PC-9 (cell line): ENCODE results near the gene C3orf52. TPM values are rescaled to one million over a fixed set of nuclear protein-coding genes. Genes with fewer than 3 reads are reported as not detected.

Source experiments
- BruUV-seq: library from RNA; stranded (reverse); fragments of 400-500 nt; replicated peaks from 2 replicates; lab custom pipeline; 2021; lab: Mats Ljungman, UMichigan
- CTCF ChIA-PET: fragments of 300-600 bp; sonication (Branson Sonifier 250); formaldehyde crosslinking; loops from one replicate; lab custom pipeline; 2022; ENCODE audit warnings: antibody characterized with exemption; lab: Charles Lee
- POLR2A ChIA-PET: fragments of 300-600 bp; sonication (Branson Sonifier 250); formaldehyde crosslinking; loops from one replicate; lab custom pipeline; 2022; ENCODE audit warnings: antibody characterized with exemption; ENCODE audit not compliant: unreplicated experiment; lab: Charles Lee
- DNase-seq, 2 experiments: peaks; one replicate each; pipeline versions ENCODE4 v3.0.0 to v3.0.0-alpha.2; 2015 to 2022; ENCODE audit warnings: mixed read lengths in 1 of 2
- H2AFZ ChIP-seq: fragments of 200-600 bp; sonication (generic); 2 replicates; pipeline ENCODE4 v1.8.1; 2017; ENCODE audit warnings: antibody characterized with exemption
- H3F3A ChIP-seq: fragments of 200-600 bp; sonication (generic); 2 replicates; pipeline ENCODE4 v1.8.1; 2017; ENCODE audit warnings: antibody characterized with exemption, mild to moderate bottlenecking, low read depth; ENCODE audit not compliant: insufficient read depth
- H3K27ac ChIP-seq: fragments of 200-600 bp; sonication (generic); 2 replicates; pipeline ENCODE4 v1.6.1; 2016; ENCODE audit warnings: mixed run types
- H3K27me3 ChIP-seq: fragments of 200-600 bp; sonication (generic); 2 replicates; pipeline ENCODE4 v1.6.1; 2016; ENCODE audit warnings: low read depth, mixed run types; ENCODE audit not compliant: insufficient read depth
- H3K36me3 ChIP-seq: fragments of 200-600 bp; sonication (generic); 2 replicates; pipeline ENCODE4 v1.6.1; 2016; ENCODE audit warnings: low read depth, mixed run types
- H3K4me1 ChIP-seq: fragments of 200-600 bp; sonication (generic); replicated peaks from 2 replicates; pipeline ENCODE4 v1.6.1; 2016; ENCODE audit warnings: mixed run types; ENCODE audit not compliant: insufficient read depth
- H3K4me2 ChIP-seq: fragments of 200-600 bp; sonication (generic); 2 replicates; pipeline ENCODE4 v1.6.1; 2017; ENCODE audit warnings: mixed run types
- H3K4me3 ChIP-seq: fragments of 200-600 bp; sonication (generic); 2 replicates; pipeline ENCODE4 v1.6.1; 2016; ENCODE audit warnings: mixed run types
- H3K79me2 ChIP-seq: fragments of 200-600 bp; sonication (generic); 2 replicates; pipeline ENCODE4 v1.6.1; 2017; ENCODE audit warnings: low read depth, mixed run types
- H3K9me2 ChIP-seq: fragments of 200-600 bp; sonication (generic); 2 replicates; pipeline ENCODE4 v1.8.1; 2017; ENCODE audit warnings: mild to moderate bottlenecking; ENCODE audit not compliant: insufficient read depth
- H3K9me3 ChIP-seq: fragments of 200-600 bp; sonication (generic); 2 replicates; pipeline ENCODE4 v1.8.1; 2016; ENCODE audit warnings: low read depth; ENCODE audit not compliant: insufficient read depth
- H4K20me1 ChIP-seq: fragments of 200-600 bp; sonication (generic); 2 replicates; pipeline ENCODE4 v1.8.1; 2017; ENCODE audit not compliant: insufficient read depth
- CTCF ChIP-seq: fragments of 200-600 bp; sonication (generic); conservative IDR thresholded peaks from 2 replicates; pipeline ENCODE4 v1.6.1; 2017; ENCODE audit warnings: mixed run types, antibody characterized with exemption, mild to moderate bottlenecking, moderate library complexity
- EZH2 ChIP-seq: fragments of 200-600 bp; sonication (generic); IDR thresholded peaks from 2 replicates; pipeline ENCODE4 v1.8.0; 2017; ENCODE audit warnings: antibody characterized with exemption, low read depth
- intact Hi-C: fragments of 100-400 bp; cut with micrococcal nuclease; formaldehyde crosslinking; loops from one replicate; pipeline ENCODE4 v1.10.0; 2022; ENCODE audit not compliant: unreplicated experiment
- total RNA-seq: library from RNA; stranded (reverse); gene quantifications from 2 replicates; pipeline ENCODE4 v1.2.3, GENCODE V29; 2021

The C3orf52 gene
- total RNA-seq, 1 experiment from 2014 or later = 7.5 TPM

- Histone ChIP-seq H3K27ac (peak overlapping the region; percentile 81), H3K36me3 (no peaks in the 10 kb centered on the region), H3K27me3 (no peaks in the 10 kb centered on the region), H3K79me2 (peaks cover 17% of the 10 kb centered on the region), H4K20me1 (no peaks in the 10 kb centered on the region), H3K9me3 (no peaks in the 10 kb centered on the region), H3K4me3 (peak overlapping the region; percentile 80), H3K9me2 (no peaks in the 10 kb centered on the region), H3K4me1 (peaks cover 50% of the 10 kb centered on the region), H3F3A (peaks cover 20% of the 10 kb centered on the region), H2AFZ (peak overlapping the region; percentile 88), H3K4me2 (peak overlapping the region; percentile 93)
- ChIA-PET POLR2A (no interaction called here), CTCF (interaction anchor here (1.4 kb wide), 1 partner anchor 25 kb away, joined by 3 read pairs; no protein-coding TSS in a partner anchor)
- intact Hi-C loops = loop anchor here (1.0 to 2.0 kb wide), 3 partner anchors 12 to 44 kb away; no protein-coding TSS in a partner anchor
- BruUV-seq = no TSS peak
- TF ChIP-seq CTCF (no peak), EZH2 (no peak)
- DNase-seq = peak; percentile 16 to 54
These were observed 811 bp downstream of the C3orf52 start for GRCh38 chr3:112086875-112087524.

- Histone ChIP-seq H3K4me3 (peak overlapping the region; percentile 80), H3K36me3 (no peaks in the 10 kb centered on the region), H3F3A (peaks cover 20% of the 10 kb centered on the region), H3K9me3 (no peaks in the 10 kb centered on the region), H3K79me2 (peaks cover 17% of the 10 kb centered on the region), H3K27ac (peak overlapping the region; percentile 81; the same call in 1 of the 2 replicates), H4K20me1 (no peaks in the 10 kb centered on the region), H3K9me2 (no peaks in the 10 kb centered on the region), H3K4me2 (peak overlapping the region; percentile 93), H2AFZ (no peak overlapping the region), H3K4me1 (peaks cover 50% of the 10 kb centered on the region), H3K27me3 (no peaks in the 10 kb centered on the region)
- BruUV-seq = no TSS peak
- POLR2A ChIA-PET = no interaction called here
- intact Hi-C loops = loop anchor here (2.0 kb wide), 1 partner anchor 45 kb away; no protein-coding TSS in a partner anchor
- DNase-seq = no peak
- CTCF ChIA-PET = no interaction called here
- no peak for TF ChIP-seq CTCF
- TF ChIP-seq EZH2 = no peak
These were observed 1.6 kb downstream of the C3orf52 start for GRCh38 chr3:112087746-112088145.

- POLR2A ChIA-PET = interaction anchor here (0.6 kb wide), 1 partner anchor 902 kb away, joined by 3 read pairs; the partner anchor contains the start of gene GTPBP8
- TF ChIP-seq EZH2 (no peak), CTCF (no peak)
- Histone ChIP-seq H3K4me1 (peaks cover 50% of the 10 kb centered on the region), H3K4me2 (no peak overlapping the region), H3K9me3 (no peaks in the 10 kb centered on the region), H2AFZ (no peak overlapping the region), H3K9me2 (no peaks in the 10 kb centered on the region), H3F3A (peaks cover 19% of the 10 kb centered on the region), H3K36me3 (no peaks in the 10 kb centered on the region), H4K20me1 (no peaks in the 10 kb centered on the region), H3K4me3 (no peak overlapping the region), H3K27ac (no peak overlapping the region), H3K27me3 (no peaks in the 10 kb centered on the region), H3K79me2 (peaks cover 17% of the 10 kb centered on the region)
- DNase-seq = no peak
- CTCF ChIA-PET = no interaction called here
- intact Hi-C loops = no loop called here
- BruUV-seq = no TSS peak
These were observed 2.8 kb downstream of the C3orf52 start for GRCh38 chr3:112088944-112089343.
